ENCODE results near the gene FARS2. TPM values are rescaled to one million over a fixed set of nuclear protein-coding genes. Genes with fewer than 3 reads are reported as not detected.
A peak's percentile ranks its signal among the peaks of the same experiment; 100 is the strongest.

FARS2 gene
- total RNA-seq, 1 donor from 2014 or later = 8.2 TPM

DNA sequence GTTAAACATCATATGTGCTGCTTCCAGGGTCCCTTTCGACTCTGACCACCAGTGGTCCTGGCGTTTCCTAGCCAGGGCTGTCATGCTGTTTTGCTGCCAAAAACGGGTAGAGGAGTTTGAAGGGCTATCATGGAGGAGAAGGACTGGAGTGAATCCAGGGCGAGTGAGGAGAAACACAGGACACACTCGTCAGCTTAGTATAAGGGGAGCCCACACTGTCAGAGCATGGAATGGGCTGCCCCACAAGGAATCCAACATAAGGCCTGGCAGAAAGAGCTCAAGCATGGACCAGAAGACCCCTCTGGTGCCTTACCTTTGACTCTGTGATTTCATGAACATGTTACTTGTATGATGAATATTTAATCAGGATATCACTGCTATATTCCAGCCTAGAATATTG is 498.3 kb downstream of the FARS2 start:
- no peaks in the 10 kb centered on the region for H3K27me3 ChIP-seq (ENCODE audit: control insufficient read depth, insufficient read depth, low read length)
- TF ChIP-seq, protein P1, sequence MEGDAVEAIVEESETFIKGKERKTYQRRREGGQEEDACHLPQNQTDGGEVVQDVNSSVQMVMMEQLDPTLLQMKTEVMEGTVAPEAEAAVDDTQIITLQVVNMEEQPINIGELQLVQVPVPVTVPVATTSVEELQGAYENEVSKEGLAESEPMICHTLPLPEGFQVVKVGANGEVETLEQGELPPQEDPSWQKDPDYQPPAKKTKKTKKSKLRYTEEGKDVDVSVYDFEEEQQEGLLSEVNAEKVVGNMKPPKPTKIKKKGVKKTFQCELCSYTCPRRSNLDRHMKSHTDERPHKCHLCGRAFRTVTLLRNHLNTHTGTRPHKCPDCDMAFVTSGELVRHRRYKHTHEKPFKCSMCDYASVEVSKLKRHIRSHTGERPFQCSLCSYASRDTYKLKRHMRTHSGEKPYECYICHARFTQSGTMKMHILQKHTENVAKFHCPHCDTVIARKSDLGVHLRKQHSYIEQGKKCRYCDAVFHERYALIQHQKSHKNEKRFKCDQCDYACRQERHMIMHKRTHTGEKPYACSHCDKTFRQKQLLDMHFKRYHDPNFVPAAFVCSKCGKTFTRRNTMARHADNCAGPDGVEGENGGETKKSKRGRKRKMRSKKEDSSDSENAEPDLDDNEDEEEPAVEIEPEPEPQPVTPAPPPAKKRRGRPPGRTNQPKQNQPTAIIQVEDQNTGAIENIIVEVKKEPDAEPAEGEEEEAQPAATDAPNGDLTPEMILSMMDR (IDR thresholded peaks at IDR 0.05; ENCODE audit: insufficient read depth, low read length, poor library complexity, severe bottlenecking) = no peak
- no peak for DNase-seq (ENCODE audit: low read depth)
- H3K4me3 ChIP-seq (ENCODE audit: low read depth, low read length) = no peak overlapping the region
- H3K36me3 ChIP-seq (ENCODE audit: control insufficient read depth, insufficient read depth, low read length) = no peaks in the 10 kb centered on the region

DNA sequence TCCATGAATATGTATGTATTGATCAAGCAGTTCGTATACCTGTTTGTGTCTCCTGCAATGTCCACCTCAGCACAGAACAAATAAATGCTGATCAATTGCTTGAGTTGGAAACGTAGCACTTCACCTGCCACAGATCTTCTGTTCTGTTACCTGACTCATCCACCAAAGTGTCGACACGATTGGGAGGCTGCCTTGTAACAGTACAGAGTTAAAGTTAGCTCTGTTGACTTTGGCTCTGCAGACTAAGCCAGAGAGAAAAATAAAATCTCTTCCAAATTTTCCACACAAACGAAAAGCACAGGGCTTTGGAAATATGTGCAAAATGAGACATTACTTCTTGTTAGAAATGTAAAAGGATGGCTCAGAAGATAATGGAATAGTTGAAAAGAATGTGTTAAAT is 500.1 kb downstream of the FARS2 start:
- Histone ChIP-seq H3K27me3 (ENCODE audit: control insufficient read depth, insufficient read depth, low read length) (no peaks in the 10 kb centered on the region), H3K4me3 (ENCODE audit: low read depth, low read length) (no peak overlapping the region), H3K36me3 (ENCODE audit: control insufficient read depth, insufficient read depth, low read length) (no peaks in the 10 kb centered on the region)
- TF ChIP-seq, protein P1 (IDR thresholded peaks at IDR 0.05; ENCODE audit: insufficient read depth, low read length, poor library complexity, severe bottlenecking) = no peak
- DNase-seq (ENCODE audit: low read depth) = no peak

DNA sequence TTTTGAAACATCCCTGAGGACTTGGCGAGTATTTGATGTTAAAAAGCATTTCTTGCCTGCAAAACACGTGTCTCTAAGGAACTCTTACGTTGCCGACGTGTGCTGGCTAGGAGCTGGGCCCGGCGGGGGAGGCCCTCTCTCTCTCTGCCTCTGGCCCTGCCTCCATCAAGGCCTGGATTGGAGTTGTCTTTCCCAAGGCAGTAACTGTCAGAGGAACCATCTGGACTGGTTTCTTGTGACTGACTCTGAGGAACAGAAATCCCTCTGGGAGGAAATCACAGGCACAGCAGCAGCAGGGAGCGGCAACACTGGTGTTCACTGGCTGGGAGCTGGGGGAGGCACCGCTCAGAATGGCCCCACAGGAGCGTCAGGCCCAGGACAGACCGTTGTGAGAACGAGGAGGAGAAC is 501.3 kb downstream of the FARS2 start:
- Histone ChIP-seq H3K27me3 (ENCODE audit: control insufficient read depth, insufficient read depth, low read length) (no peaks in the 10 kb centered on the region), H3K4me3 (ENCODE audit: low read depth, low read length) (no peak overlapping the region), H3K36me3 (ENCODE audit: control insufficient read depth, insufficient read depth, low read length) (no peaks in the 10 kb centered on the region)
- TF ChIP-seq, protein P1 (IDR thresholded peaks at IDR 0.05; ENCODE audit: insufficient read depth, low read length, poor library complexity, severe bottlenecking) = no peak
- no peak for DNase-seq (ENCODE audit: low read depth)

DNA sequence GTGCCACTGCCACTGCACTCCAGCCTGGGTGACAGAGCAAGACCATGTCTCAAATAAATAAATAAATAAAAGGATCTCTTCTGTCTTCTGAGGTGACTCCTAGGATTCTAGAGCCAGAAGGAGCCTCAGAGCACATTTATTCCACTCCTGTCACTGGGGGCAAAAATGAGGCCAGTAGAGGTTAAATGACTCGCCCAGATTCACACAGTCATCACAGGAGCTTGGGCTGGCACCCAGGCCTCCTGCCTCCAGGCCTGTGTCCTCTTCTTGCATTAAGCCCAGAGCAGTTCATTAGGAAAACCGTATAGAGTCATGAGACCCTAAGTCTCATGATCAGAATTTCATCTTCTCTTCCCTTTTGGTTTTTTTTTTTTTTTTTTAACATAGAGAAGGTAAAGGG is 502.1 kb downstream of the FARS2 start:
- Histone ChIP-seq H3K27me3 (ENCODE audit: control insufficient read depth, insufficient read depth, low read length) (no peaks in the 10 kb centered on the region), H3K4me3 (ENCODE audit: low read depth, low read length) (no peak overlapping the region), H3K36me3 (ENCODE audit: control insufficient read depth, insufficient read depth, low read length) (no peaks in the 10 kb centered on the region)
- TF ChIP-seq, protein P1 (IDR thresholded peaks at IDR 0.05; ENCODE audit: insufficient read depth, low read length, poor library complexity, severe bottlenecking) = no peak
- no peak for DNase-seq (ENCODE audit: low read depth)

DNA sequence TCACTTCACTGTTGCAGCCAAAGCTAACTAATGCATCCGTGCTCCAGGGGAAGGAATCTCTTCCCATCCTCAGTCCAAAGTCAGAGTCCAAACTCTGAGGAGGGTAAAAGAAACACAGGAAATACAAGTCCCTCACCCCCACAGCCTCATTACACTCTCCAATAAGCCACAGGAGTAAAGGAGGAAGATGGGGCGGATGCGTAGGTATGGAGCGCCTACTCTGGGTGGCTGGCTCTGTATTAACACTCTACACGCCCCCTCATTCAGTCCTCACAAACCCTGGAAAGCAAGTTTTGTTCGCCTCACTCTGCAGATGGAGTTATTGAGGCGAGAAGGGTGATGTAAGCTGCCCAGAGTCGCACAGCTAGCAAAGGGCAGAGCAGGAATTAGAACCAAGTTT is 502.6 kb downstream of the FARS2 start:
- H3K36me3 ChIP-seq (ENCODE audit: control insufficient read depth, insufficient read depth, low read length) = no peaks in the 10 kb centered on the region
- no peaks in the 10 kb centered on the region for H3K27me3 ChIP-seq (ENCODE audit: control insufficient read depth, insufficient read depth, low read length)
- TF ChIP-seq, protein P1 (IDR thresholded peaks at IDR 0.05; ENCODE audit: insufficient read depth, low read length, poor library complexity, severe bottlenecking) = no peak
- DNase-seq (ENCODE audit: low read depth) = peak; percentile 51
- H3K4me3 ChIP-seq (ENCODE audit: low read depth, low read length) = no peak overlapping the region

DNA sequence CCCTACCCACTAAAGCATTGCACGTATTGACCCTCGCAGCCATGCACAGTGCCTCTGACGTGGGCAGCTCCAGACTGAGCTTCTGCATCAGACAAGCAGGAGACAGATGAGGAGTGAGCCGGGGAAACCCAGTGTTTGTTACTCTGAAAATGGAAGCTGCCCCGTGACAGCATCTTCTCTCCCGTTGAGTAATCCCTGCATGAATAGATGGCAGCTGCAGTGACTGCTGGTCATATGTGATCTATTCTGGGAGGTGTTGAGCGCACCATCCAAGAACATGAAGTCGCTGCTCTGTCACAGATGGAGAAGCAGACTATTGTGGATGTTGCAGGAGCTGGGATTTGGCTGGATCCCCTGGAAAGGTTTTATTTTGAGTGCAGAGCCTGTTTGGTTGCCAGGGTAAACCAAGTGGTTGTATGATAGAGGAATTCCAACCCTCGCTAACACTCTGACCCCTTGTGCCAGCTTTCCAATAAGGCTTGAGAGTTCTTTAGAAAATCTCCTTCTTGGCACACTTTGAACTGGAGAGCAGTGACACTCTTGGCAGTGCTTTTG is 503.2 kb downstream of the FARS2 start:
- H3K4me3 ChIP-seq (ENCODE audit: low read depth, low read length) = no peak overlapping the region
- no peaks in the 10 kb centered on the region for H3K27me3 ChIP-seq (ENCODE audit: control insufficient read depth, insufficient read depth, low read length)
- DNase-seq (ENCODE audit: low read depth) = no peak
- TF ChIP-seq, protein P1 (IDR thresholded peaks at IDR 0.05; ENCODE audit: insufficient read depth, low read length, poor library complexity, severe bottlenecking) = no peak
- H3K36me3 ChIP-seq (ENCODE audit: control insufficient read depth, insufficient read depth, low read length) = no peaks in the 10 kb centered on the region

All from kidney epithelial cell (primary cell).